ENCODE measurements around the gene PCDH15.

PCDH15 gene

DNA sequence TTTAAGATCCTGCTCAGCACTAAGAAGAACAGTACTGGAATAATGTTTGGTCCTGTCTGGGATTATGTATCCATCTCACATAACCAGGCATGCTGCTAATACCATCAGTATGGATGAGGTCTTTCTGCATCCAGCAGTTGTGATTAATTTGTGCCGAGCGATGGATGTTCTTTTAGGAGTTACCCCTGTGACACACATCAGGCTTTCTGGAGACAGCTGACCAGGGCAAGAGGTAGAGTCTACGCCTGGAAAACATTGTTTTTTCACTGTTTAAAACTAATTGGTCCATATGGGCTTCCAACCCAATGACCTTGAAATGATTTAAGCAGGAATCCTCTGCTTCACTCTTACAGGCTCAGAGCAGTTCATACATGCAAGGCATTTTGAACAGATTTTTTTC lies 603.0 kb downstream of the PCDH15 start:
- H2AFZ ChIP-seq (ENCODE audit: low read depth, low read length, severe bottlenecking), result no peak overlapping the region
- H3K4me3 ChIP-seq (ENCODE audit: insufficient read depth, low read length, poor library complexity, severe bottlenecking), result no peak overlapping the region
- H3K27me3 ChIP-seq (ENCODE audit: low read length), result no peaks in the 10 kb centered on the region
- H3K9me2 ChIP-seq (replicated peaks; ENCODE audit: insufficient read depth, low read length), result no peaks in the 10 kb centered on the region
- H3K27ac ChIP-seq (ENCODE audit: low read depth, low read length), result no peak overlapping the region
- no peak overlapping the region for H3K9ac ChIP-seq (ENCODE audit: low read length)
- TF ChIP-seq, protein P1, sequence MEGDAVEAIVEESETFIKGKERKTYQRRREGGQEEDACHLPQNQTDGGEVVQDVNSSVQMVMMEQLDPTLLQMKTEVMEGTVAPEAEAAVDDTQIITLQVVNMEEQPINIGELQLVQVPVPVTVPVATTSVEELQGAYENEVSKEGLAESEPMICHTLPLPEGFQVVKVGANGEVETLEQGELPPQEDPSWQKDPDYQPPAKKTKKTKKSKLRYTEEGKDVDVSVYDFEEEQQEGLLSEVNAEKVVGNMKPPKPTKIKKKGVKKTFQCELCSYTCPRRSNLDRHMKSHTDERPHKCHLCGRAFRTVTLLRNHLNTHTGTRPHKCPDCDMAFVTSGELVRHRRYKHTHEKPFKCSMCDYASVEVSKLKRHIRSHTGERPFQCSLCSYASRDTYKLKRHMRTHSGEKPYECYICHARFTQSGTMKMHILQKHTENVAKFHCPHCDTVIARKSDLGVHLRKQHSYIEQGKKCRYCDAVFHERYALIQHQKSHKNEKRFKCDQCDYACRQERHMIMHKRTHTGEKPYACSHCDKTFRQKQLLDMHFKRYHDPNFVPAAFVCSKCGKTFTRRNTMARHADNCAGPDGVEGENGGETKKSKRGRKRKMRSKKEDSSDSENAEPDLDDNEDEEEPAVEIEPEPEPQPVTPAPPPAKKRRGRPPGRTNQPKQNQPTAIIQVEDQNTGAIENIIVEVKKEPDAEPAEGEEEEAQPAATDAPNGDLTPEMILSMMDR (IDR thresholded peaks at IDR 0.05; ENCODE audit: insufficient read depth, low read length, poor library complexity, severe bottlenecking), result no peak
- no peak for TF ChIP-seq EZH2phosphoT487 (conservative IDR thresholded peaks at IDR 0.05; ENCODE audit: low read length)
- no peak overlapping the region for H3K4me2 ChIP-seq (ENCODE audit: low read depth, low read length, poor library complexity, severe bottlenecking)
- H3K79me2 ChIP-seq (ENCODE audit: insufficient read depth, low read length), result no peaks in the 10 kb centered on the region
- no peaks in the 10 kb centered on the region for H3K9me3 ChIP-seq (ENCODE audit: insufficient read depth, low read length)
- no peaks in the 10 kb centered on the region for H4K20me1 ChIP-seq (ENCODE audit: low read depth, low read length)
- no peaks in the 10 kb centered on the region for H3K36me3 ChIP-seq (ENCODE audit: low read length)
- H3F3A ChIP-seq (ENCODE audit: insufficient read depth), result no peaks in the 10 kb centered on the region

DNA sequence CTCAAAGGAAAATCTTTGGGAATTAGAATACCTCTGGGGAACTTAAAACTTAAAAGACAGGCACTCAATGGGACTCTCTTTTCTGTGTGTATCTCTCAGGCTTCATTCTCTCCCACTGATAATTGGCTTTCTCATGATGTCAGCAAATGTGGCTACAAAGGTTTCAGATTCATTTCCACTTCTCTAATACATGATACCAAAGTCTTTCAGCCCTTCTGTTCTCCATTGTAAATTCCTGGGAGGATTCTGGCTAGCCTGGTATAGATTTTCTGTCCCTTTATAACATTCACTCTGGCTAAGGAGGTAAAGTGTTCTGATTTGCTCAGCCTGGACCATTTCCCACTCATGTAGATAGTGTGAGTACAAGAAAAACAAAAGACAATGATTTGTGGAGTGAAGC lies 606.2 kb downstream of the PCDH15 start:
- H2AFZ ChIP-seq (ENCODE audit: low read depth, low read length, severe bottlenecking), result no peak overlapping the region
- H3K9me3 ChIP-seq (ENCODE audit: insufficient read depth, low read length), result no peaks in the 10 kb centered on the region
- TF ChIP-seq, protein P1 (IDR thresholded peaks at IDR 0.05; ENCODE audit: insufficient read depth, low read length, poor library complexity, severe bottlenecking), result no peak
- TF ChIP-seq EZH2phosphoT487 (conservative IDR thresholded peaks at IDR 0.05; ENCODE audit: low read length), result no peak
- H3K9me2 ChIP-seq (replicated peaks; ENCODE audit: insufficient read depth, low read length), result no peaks in the 10 kb centered on the region
- H3K36me3 ChIP-seq (ENCODE audit: low read length), result no peaks in the 10 kb centered on the region
- no peaks in the 10 kb centered on the region for H3K79me2 ChIP-seq (ENCODE audit: insufficient read depth, low read length)
- H3K4me3 ChIP-seq (ENCODE audit: insufficient read depth, low read length, poor library complexity, severe bottlenecking), result no peak overlapping the region
- H3K9ac ChIP-seq (ENCODE audit: low read length), result no peak overlapping the region
- no peak overlapping the region for H3K4me2 ChIP-seq (ENCODE audit: low read depth, low read length, poor library complexity, severe bottlenecking)
- H4K20me1 ChIP-seq (ENCODE audit: low read depth, low read length), result no peaks in the 10 kb centered on the region
- no peaks in the 10 kb centered on the region for H3F3A ChIP-seq (ENCODE audit: insufficient read depth)
- H3K27me3 ChIP-seq (ENCODE audit: low read length), result no peaks in the 10 kb centered on the region
- no peak overlapping the region for H3K27ac ChIP-seq (ENCODE audit: low read depth, low read length)

DNA sequence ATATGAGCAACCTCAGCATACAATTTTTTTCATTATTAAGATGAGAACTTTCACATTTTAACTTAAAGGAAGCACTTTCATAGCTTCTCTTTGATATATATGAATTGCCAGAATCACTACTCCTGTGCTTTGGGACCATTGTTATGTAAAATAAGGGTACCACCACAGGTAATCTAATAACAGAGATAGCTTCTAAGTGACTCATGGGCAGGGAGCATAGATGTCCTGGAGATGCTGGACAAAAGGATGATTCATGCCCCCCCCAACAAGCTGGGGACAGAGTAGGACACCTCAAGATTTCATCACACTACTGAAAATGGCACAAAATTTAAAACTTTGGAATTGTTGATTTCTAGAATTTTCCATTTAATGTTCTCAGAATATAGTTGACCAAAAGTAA lies 641.1 kb downstream of the PCDH15 start:
- Histone ChIP-seq H3K79me2 (ENCODE audit: insufficient read depth, low read length) (no peaks in the 10 kb centered on the region), H3K4me2 (ENCODE audit: low read depth, low read length, poor library complexity, severe bottlenecking) (no peak overlapping the region), H2AFZ (ENCODE audit: low read depth, low read length, severe bottlenecking) (no peak overlapping the region), H3K9me3 (ENCODE audit: insufficient read depth, low read length) (no peaks in the 10 kb centered on the region), H3F3A (ENCODE audit: insufficient read depth) (no peaks in the 10 kb centered on the region), H3K27me3 (ENCODE audit: low read length) (no peaks in the 10 kb centered on the region), H3K9ac (ENCODE audit: low read length) (no peak overlapping the region), H4K20me1 (ENCODE audit: low read depth, low read length) (no peaks in the 10 kb centered on the region), H3K27ac (ENCODE audit: low read depth, low read length) (no peak overlapping the region), H3K36me3 (ENCODE audit: low read length) (no peaks in the 10 kb centered on the region), H3K4me3 (ENCODE audit: insufficient read depth, low read length, poor library complexity, severe bottlenecking) (no peak overlapping the region), H3K9me2 (replicated peaks; ENCODE audit: insufficient read depth, low read length) (no peaks in the 10 kb centered on the region)
- TF ChIP-seq, protein P1 (IDR thresholded peaks at IDR 0.05; ENCODE audit: insufficient read depth, low read length, poor library complexity, severe bottlenecking), result no peak
- no peak for TF ChIP-seq EZH2phosphoT487 (conservative IDR thresholded peaks at IDR 0.05; ENCODE audit: low read length)
